Suprapubic skin (tissue), 4 donors: ENCODE data around the gene CLTCL1.

ENCODE experiments used
- CTCF ChIP-seq, 2 donors: fragments of 200-600 bp in 1 of 2; fragments of 450-650 bp in 1 of 2; sonication (generic) in 1 of 2; IDR thresholded peaks; one replicate each; pipeline ENCODE4 v1.5.1; 2016 to 2019; ENCODE audit warnings: antibody characterized with exemption in 2 of 2, mild to moderate bottlenecking in 1 of 2, moderate library complexity in 1 of 2
- EP300 ChIP-seq: sonication (generic); formaldehyde crosslinking; IDR thresholded peaks from one replicate; pipeline ENCODE4 v1.6.1; 2017; ENCODE audit warnings: antibody characterized with exemption
- POLR2A ChIP-seq, 2 donors: fragments of 450-650 bp; IDR thresholded peaks; one replicate each; pipeline ENCODE4 v1.6.1; 2017; ENCODE audit warnings: antibody characterized with exemption in 2 of 2, mild to moderate bottlenecking in 2 of 2, moderate library complexity in 2 of 2
- POLR2AphosphoS5 ChIP-seq, 3 donors: sonication (generic); formaldehyde crosslinking; IDR thresholded peaks; one replicate each; pipeline ENCODE4 v1.6.1; 2017; ENCODE audit warnings: antibody characterized with exemption in 3 of 3

GRCh38 chr22:19138217-19139000 lies 153.1 kb downstream of the CLTCL1 start:
- no peak for TF ChIP-seq CTCF (IDR thresholded peaks at IDR 0.05)
- TF ChIP-seq EP300, result no peak
- TF ChIP-seq POLR2A (IDR thresholded peaks at IDR 0.05), result no peak
- TF ChIP-seq POLR2AphosphoS5 (IDR thresholded peaks at IDR 0.05), result no peak
